ENCODE results near the gene GRB14. TPM values are rescaled to one million over a fixed set of nuclear protein-coding genes. Genes with fewer than 3 reads are reported as not detected.
"Not testable (repeated sequence)": the region's sequence is repeated elsewhere in the genome, so short reads cannot be mapped to it uniquely, and the experiment has no call there.

The GRB14 gene
- total RNA-seq, 1 donor from 2014 or later, result 39.3 TPM

- peaks cover 17% of the 10 kb centered on the region for H3K9me3 ChIP-seq (replicated peaks)
- intact Hi-C loops (cut with micrococcal nuclease), result no loop called here
- DNase-seq, result no peak
- no peaks in the 10 kb centered on the region for H3K27me3 ChIP-seq (ENCODE audit: low read depth)
- H3K4me1 ChIP-seq, result no peaks in the 10 kb centered on the region
- H3K4me3 ChIP-seq, result no peak overlapping the region
- no peak overlapping the region for H3K27ac ChIP-seq (replicated peaks)
- no peaks in the 10 kb centered on the region for H3K36me3 ChIP-seq
- TF ChIP-seq, protein P1, sequence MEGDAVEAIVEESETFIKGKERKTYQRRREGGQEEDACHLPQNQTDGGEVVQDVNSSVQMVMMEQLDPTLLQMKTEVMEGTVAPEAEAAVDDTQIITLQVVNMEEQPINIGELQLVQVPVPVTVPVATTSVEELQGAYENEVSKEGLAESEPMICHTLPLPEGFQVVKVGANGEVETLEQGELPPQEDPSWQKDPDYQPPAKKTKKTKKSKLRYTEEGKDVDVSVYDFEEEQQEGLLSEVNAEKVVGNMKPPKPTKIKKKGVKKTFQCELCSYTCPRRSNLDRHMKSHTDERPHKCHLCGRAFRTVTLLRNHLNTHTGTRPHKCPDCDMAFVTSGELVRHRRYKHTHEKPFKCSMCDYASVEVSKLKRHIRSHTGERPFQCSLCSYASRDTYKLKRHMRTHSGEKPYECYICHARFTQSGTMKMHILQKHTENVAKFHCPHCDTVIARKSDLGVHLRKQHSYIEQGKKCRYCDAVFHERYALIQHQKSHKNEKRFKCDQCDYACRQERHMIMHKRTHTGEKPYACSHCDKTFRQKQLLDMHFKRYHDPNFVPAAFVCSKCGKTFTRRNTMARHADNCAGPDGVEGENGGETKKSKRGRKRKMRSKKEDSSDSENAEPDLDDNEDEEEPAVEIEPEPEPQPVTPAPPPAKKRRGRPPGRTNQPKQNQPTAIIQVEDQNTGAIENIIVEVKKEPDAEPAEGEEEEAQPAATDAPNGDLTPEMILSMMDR (IDR thresholded peaks at IDR 0.05; ENCODE audit: borderline replicate concordance), result no peak
Observed at GRCh38 chr2:164644036-164644700, 22.9 kb upstream of the GRB14 start.

DNA sequence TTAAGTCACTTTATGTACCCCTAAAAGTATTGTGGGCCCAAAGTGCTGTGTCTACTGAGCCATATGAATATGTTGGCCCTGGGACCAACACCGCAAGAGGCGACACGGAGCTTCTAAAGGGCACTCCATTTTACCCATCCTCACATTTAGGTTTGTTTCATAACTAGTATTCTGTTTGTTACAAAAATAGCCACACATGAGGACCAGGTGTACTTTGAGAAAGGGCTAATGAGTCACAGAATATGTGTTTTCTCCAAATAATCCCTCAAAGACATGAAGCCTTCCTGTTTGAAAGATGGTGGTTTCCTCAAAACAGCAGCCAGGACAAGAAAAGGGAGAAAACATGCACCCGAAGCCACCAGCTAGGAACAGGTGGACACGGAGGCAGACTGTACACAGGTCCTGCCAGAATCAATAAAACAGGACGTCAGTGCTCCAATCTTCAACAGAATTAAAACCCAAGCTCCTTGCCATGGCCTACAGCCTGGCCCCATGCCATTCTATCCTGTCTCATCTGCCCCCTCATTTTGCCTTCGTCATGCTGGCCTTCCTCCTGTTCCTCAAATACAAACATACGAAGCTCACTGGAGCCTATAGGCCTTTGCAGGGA is 21.8 kb upstream of the GRB14 start:
- intact Hi-C loops (cut with micrococcal nuclease), result no loop called here

GRCh38 chr2:164642268-164642667 is 21.0 kb upstream of the GRB14 start:
- Histone ChIP-seq H3K4me3 (peak overlapping the region; percentile 28), H3K27ac (replicated peaks) (no peak overlapping the region), H3K4me1 (no peaks in the 10 kb centered on the region), H3K9me3 (replicated peaks) (no peaks in the 10 kb centered on the region), H3K27me3 (ENCODE audit: low read depth) (no peaks in the 10 kb centered on the region), H3K36me3 (peaks cover 2% of the 10 kb centered on the region)
- intact Hi-C loops (cut with micrococcal nuclease), result no loop called here
- DNase-seq, result no peak
- TF ChIP-seq, protein P1 (IDR thresholded peaks at IDR 0.05; ENCODE audit: borderline replicate concordance), result no peak

More for the DNA sequence above, 21.8 kb upstream of the GRB14 start:
- no peak overlapping the region for H3K4me3 ChIP-seq
- H3K4me1 ChIP-seq, result no peaks in the 10 kb centered on the region
- TF ChIP-seq, protein P1 (IDR thresholded peaks at IDR 0.05; ENCODE audit: borderline replicate concordance), result no peak
- H3K27ac ChIP-seq (replicated peaks), result no peak overlapping the region
- H3K9me3 ChIP-seq (replicated peaks), result peaks cover 6% of the 10 kb centered on the region
- no peaks in the 10 kb centered on the region for H3K27me3 ChIP-seq (ENCODE audit: low read depth)
- peaks cover 2% of the 10 kb centered on the region for H3K36me3 ChIP-seq
- no peak for DNase-seq

GRCh38 chr2:164628319-164628718 is 7.0 kb upstream of the GRB14 start:
- H3K27ac ChIP-seq (replicated peaks); H3K27me3 ChIP-seq (ENCODE audit: low read depth); H3K4me1 ChIP-seq; H3K9me3 ChIP-seq (replicated peaks); H3K4me3 ChIP-seq; H3K36me3 ChIP-seq; intact Hi-C loops (cut with micrococcal nuclease); DNase-seq: not testable (repeated sequence)

- intact Hi-C loops (cut with micrococcal nuclease), result no loop called here
- H3K4me1 ChIP-seq, result peaks cover 7% of the 10 kb centered on the region
- no peak overlapping the region for H3K4me3 ChIP-seq
- no peaks in the 10 kb centered on the region for H3K9me3 ChIP-seq (replicated peaks)
- H3K27ac ChIP-seq (replicated peaks), result no peak overlapping the region
- TF ChIP-seq, protein P1 (IDR thresholded peaks at IDR 0.05; ENCODE audit: borderline replicate concordance), result no peak
- peaks cover 15% of the 10 kb centered on the region for H3K27me3 ChIP-seq (ENCODE audit: low read depth)
- H3K36me3 ChIP-seq, result no peaks in the 10 kb centered on the region
- DNase-seq, result no peak
Observed at GRCh38 chr2:164625378-164625971, 4.2 kb upstream of the GRB14 start.

DNA sequence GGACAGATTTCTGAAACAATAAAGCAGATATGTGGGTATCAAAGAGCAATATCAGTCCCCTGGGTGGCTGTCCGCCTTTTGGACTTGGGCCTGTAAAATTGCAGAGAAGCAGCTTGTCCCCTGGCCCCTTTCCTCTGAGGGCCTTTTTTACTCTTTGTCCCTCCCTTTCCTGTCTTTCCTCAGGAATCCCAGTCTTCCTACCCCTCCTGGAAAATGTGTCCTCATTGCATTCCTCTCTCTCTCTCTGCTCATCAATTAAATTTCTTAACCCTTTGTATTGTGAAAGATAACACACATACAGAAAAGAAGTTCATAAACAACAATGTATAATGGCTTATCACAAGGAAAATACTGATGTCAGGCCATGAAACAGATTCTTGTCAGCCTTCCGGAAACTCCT is 3.0 kb upstream of the GRB14 start:
- intact Hi-C loops (cut with micrococcal nuclease), result no loop called here
- Histone ChIP-seq H3K36me3 (no peaks in the 10 kb centered on the region), H3K4me1 (peaks cover 12% of the 10 kb centered on the region)

More for the DNA sequence above, 3.0 kb upstream of the GRB14 start:
- Histone ChIP-seq H3K9me3 (replicated peaks) (no peaks in the 10 kb centered on the region), H3K4me3 (no peak overlapping the region), H3K27me3 (ENCODE audit: low read depth) (peaks cover 15% of the 10 kb centered on the region), H3K27ac (replicated peaks) (no peak overlapping the region)
- TF ChIP-seq, protein P1 (IDR thresholded peaks at IDR 0.05; ENCODE audit: borderline replicate concordance), result no peak
- DNase-seq, result no peak
